MCF 10A (cell line): ENCODE measurements around the gene WWP2. TPM values are rescaled to one million over a fixed set of nuclear protein-coding genes. Genes with fewer than 3 reads are reported as not detected.
"Not testable (repeated sequence)": the region's sequence is repeated elsewhere in the genome, so short reads cannot be mapped to it uniquely, and the experiment has no call there.

ENCODE experiments used
- BruUV-seq: library from RNA; stranded (reverse); fragments of 400-500 nt; replicated peaks from 2 replicates; lab custom pipeline; 2021; lab: Mats Ljungman, UMichigan
- CTCF ChIA-PET: fragments of 300-600 bp; sonication (Branson Sonifier 250); formaldehyde crosslinking; extraction: SDS; loops from one replicate; lab custom pipeline; 2021; ENCODE audit warnings: antibody characterized with exemption, inconsistent platforms; lab: Yijun Ruan, JAX
- POLR2A ChIA-PET: fragments of 300-600, 350-650 bp; sonication (Branson Sonifier 250); formaldehyde crosslinking; extraction: SDS; loops from one replicate; lab custom pipeline; 2020; ENCODE audit warnings: antibody characterized with exemption, inconsistent platforms; lab: Yijun Ruan, JAX
- DNase-seq: peaks from one replicate; pipeline ENCODE4 v3.0.0-alpha.2; 2018; ENCODE audit not compliant: unreplicated experiment
- H3K27ac Mint-ChIP-seq: one replicate; pipeline ENCODE4 v1.8.0; 2022; ENCODE audit warnings: mild to moderate bottlenecking, low read depth, mixed read lengths; ENCODE audit not compliant: unreplicated experiment
- H3K27me3 Mint-ChIP-seq: one replicate; pipeline ENCODE4 v1.8.0; 2022; ENCODE audit warnings: mixed read lengths; ENCODE audit not compliant: insufficient read depth, unreplicated experiment
- H3K36me3 Mint-ChIP-seq: one replicate; pipeline ENCODE4 v1.8.0; 2022; ENCODE audit warnings: mild to moderate bottlenecking, moderate library complexity, mixed read lengths; ENCODE audit not compliant: insufficient read depth, unreplicated experiment
- H3K4me1 Mint-ChIP-seq: one replicate; pipeline ENCODE4 v1.8.0; 2022; ENCODE audit warnings: mixed read lengths; ENCODE audit not compliant: insufficient read depth, unreplicated experiment
- H3K4me3 Mint-ChIP-seq: one replicate; pipeline ENCODE4 v1.8.0; 2022; ENCODE audit warnings: mild to moderate bottlenecking, moderate library complexity, mixed read lengths; ENCODE audit not compliant: unreplicated experiment
- H3K9me3 Mint-ChIP-seq: one replicate; pipeline ENCODE4 v1.8.0; 2022; ENCODE audit warnings: mixed read lengths; ENCODE audit not compliant: unreplicated experiment
- CTCF ChIP-seq: fragments of 200-600 bp; IDR thresholded peaks from one replicate; pipeline ENCODE4 v1.8.0; 2022; ENCODE audit warnings: antibody characterized with exemption, mild to moderate bottlenecking; ENCODE audit not compliant: unreplicated experiment
- intact Hi-C: fragments of 100-400 bp; cut with micrococcal nuclease; formaldehyde crosslinking; loops from 2 replicates; pipeline ENCODE4 v1.14.1; 2022
- total RNA-seq: library from RNA; stranded (reverse); gene quantifications from 2 replicates; pipeline ENCODE4 v1.2.3, GENCODE V29; 2022

Gene WWP2
- total RNA-seq, 1 experiment from 2014 or later: 30.4 TPM

DNA sequence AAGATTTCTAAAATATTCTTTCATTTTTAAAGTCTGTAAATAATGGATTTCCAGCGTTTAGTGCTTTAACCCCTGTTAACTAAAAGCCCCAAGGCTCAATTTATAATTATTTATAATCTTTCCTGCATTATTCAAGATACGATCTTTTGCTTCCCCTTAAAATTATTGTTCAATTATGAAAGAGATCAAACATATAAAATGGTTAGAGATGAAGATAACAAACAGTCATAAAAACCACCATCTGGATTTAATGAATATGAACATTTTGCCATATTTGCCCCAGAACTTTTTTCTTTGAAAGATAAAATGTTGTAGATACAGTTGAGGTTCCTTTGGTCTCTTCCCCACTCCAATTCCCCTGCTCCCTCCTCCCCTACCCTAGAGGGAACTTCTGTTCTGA, 17.6 kb downstream of the WWP2 start:
- CTCF ChIA-PET: no interaction called here
- no TSS peak for BruUV-seq
- H3K4me3 Mint-ChIP-seq: no peak overlapping the region
- no peaks in the 10 kb centered on the region for H3K27me3 Mint-ChIP-seq
- peaks cover 8% of the 10 kb centered on the region for H3K9me3 Mint-ChIP-seq
- DNase-seq: no peak
- H3K27ac Mint-ChIP-seq: no peak overlapping the region
- TF ChIP-seq CTCF: no peak
- intact Hi-C loops: no loop called here
- POLR2A ChIA-PET: no interaction called here
- H3K36me3 Mint-ChIP-seq: peaks cover 20% of the 10 kb centered on the region
- no peaks in the 10 kb centered on the region for H3K4me1 Mint-ChIP-seq

- no peak for TF ChIP-seq CTCF
- Mint-ChIP-seq H3K9me3 (no peaks in the 10 kb centered on the region), H3K4me1 (no peaks in the 10 kb centered on the region), H3K27me3 (no peaks in the 10 kb centered on the region), H3K27ac (no peak overlapping the region), H3K4me3 (no peak overlapping the region), H3K36me3 (peaks cover 30% of the 10 kb centered on the region)
- DNase-seq: no peak
- BruUV-seq: no TSS peak
- ChIA-PET POLR2A (no interaction called here), CTCF (interaction anchor here (0.7 kb wide), 1 partner anchor 129 kb away, joined by 4 read pairs; no protein-coding TSS in a partner anchor)
- intact Hi-C loops: no loop called here
Observed at GRCh38 chr16:69781118-69781517, 19.0 kb downstream of the WWP2 start.

DNA sequence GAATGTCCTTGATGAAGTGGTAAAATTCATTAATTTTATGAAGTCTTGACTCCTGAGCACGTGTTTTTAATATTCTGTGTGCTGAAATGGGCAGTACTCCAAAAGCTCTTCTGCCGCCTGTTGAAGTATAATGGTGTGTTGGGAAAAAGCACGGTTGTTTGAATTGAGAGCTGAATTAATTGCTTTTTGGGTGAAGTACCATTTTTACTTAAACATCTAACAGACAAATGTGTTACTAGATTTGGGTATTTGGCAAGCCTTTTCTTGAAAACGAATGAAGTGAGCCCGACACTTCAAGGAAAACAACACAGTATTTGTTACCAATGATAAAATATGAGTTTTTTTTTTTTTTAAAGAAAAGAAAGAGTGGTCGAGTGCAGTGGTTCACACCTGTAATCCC, 22.5 kb downstream of the WWP2 start:
- intact Hi-C loops: no loop called here
- no peak for DNase-seq
- no peaks in the 10 kb centered on the region for H3K27me3 Mint-ChIP-seq
- H3K27ac Mint-ChIP-seq: no peak overlapping the region
- CTCF ChIA-PET: interaction anchor here (0.6 to 1.5 kb wide), 5 partner anchors 11 to 380 kb away, joined by 3 to 4 read pairs (median 3); no protein-coding TSS in a partner anchor
- H3K4me1 Mint-ChIP-seq: no peaks in the 10 kb centered on the region
- no peaks in the 10 kb centered on the region for H3K9me3 Mint-ChIP-seq
- peaks cover 53% of the 10 kb centered on the region for H3K36me3 Mint-ChIP-seq
- POLR2A ChIA-PET: no interaction called here
- BruUV-seq: no TSS peak
- H3K4me3 Mint-ChIP-seq: no peak overlapping the region
- no peak for TF ChIP-seq CTCF

- no TSS peak for BruUV-seq
- intact Hi-C loops: no loop called here
- Mint-ChIP-seq H3K4me1 (no peaks in the 10 kb centered on the region), H3K4me3 (no peak overlapping the region), H3K36me3 (peaks cover 63% of the 10 kb centered on the region), H3K9me3 (no peaks in the 10 kb centered on the region), H3K27ac (no peak overlapping the region), H3K27me3 (no peaks in the 10 kb centered on the region)
- POLR2A ChIA-PET: interaction anchor here (1.9 kb wide), 1 partner anchor 25 kb away, joined by 4 read pairs; no protein-coding TSS in a partner anchor
- no peak for TF ChIP-seq CTCF
- CTCF ChIA-PET: interaction anchor here (3.2 kb wide), 1 partner anchor 9 kb away, joined by 19 read pairs; no protein-coding TSS in a partner anchor
- DNase-seq: no peak
Observed at GRCh38 chr16:69787883-69788282, 25.8 kb downstream of the WWP2 start.

DNA sequence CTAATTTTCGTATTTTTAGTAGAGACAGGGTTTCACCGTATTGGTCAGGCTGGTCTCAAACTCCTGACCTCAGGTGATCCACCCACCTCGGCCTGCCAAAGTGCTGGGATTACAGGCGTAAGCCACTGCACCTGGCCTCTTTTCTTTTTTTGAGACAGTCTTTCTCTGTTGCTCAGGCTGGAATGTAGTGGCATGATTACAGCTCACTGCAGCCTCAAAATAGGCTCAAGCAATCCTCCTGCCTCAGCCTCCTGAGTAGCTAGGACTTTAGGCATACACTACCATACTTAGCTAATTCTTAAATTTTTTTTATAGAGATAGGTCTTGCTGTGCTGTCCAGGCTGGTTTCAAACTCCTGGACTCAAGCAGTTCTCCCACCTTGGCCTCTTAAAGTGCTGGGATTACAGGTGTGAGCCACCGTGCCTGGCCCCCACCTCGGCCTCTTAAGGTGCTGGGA, 29.3 kb downstream of the WWP2 start:
- H3K4me1 Mint-ChIP-seq, POLR2A ChIA-PET, intact Hi-C loops, H3K27ac Mint-ChIP-seq, H3K9me3 Mint-ChIP-seq, H3K27me3 Mint-ChIP-seq, H3K4me3 Mint-ChIP-seq, BruUV-seq, DNase-seq: not testable (repeated sequence)
- H3K36me3 Mint-ChIP-seq: peaks cover 36% of the 10 kb centered on the region
- CTCF ChIA-PET: interaction anchor here (0.5 to 1.3 kb wide), 4 partner anchors 68 to 862 kb away, joined by 3 to 4 read pairs (median 4); no protein-coding TSS in a partner anchor
